KMS-11 (cell line): ENCODE measurements around the gene FAM89A.
"Not testable (repeated sequence)": the region's sequence is repeated elsewhere in the genome, so short reads cannot be mapped to it uniquely, and the experiment has no call there.

Source experiments
- H2AFZ ChIP-seq: fragments of 200-600 bp; sonication (generic); 2 replicates; pipeline ENCODE4 v1.6.1; 2016; ENCODE audit warnings: antibody characterized with exemption, mixed run types, low read depth
- H3K27ac ChIP-seq: fragments of 200-600 bp; sonication (generic); 2 replicates; pipeline ENCODE4 v1.6.1; 2016; ENCODE audit warnings: mild to moderate bottlenecking, mixed run types
- H3K27me3 ChIP-seq: fragments of 200-600 bp; sonication (generic); 2 replicates; pipeline ENCODE4 v1.6.1; 2017; ENCODE audit warnings: mild to moderate bottlenecking, low read depth, mixed run types, moderate library complexity; ENCODE audit not compliant: insufficient read depth
- H3K36me3 ChIP-seq: fragments of 200-600 bp; sonication (generic); 2 replicates; pipeline ENCODE4 v1.6.1; 2017; ENCODE audit warnings: mild to moderate bottlenecking, mixed run types; ENCODE audit not compliant: insufficient read depth
- H3K4me1 ChIP-seq: fragments of 200-600 bp; sonication (generic); 2 replicates; pipeline ENCODE4 v1.6.1; 2016; ENCODE audit warnings: mild to moderate bottlenecking, low read depth, mixed run types; ENCODE audit not compliant: poor library complexity, severe bottlenecking
- H3K4me2 ChIP-seq: fragments of 200-600 bp; sonication (generic); 2 replicates; pipeline ENCODE4 v1.7.0; 2016; ENCODE audit warnings: mild to moderate bottlenecking, mixed run types
- H3K4me3 ChIP-seq: fragments of 200-600 bp; sonication (generic); IDR thresholded peaks from 2 replicates; pipeline ENCODE4 v1.6.1; 2017; ENCODE audit warnings: low read depth, low read length, mixed read lengths; ENCODE audit not compliant: insufficient read depth
- H3K79me2 ChIP-seq: fragments of 200-600 bp; sonication (generic); 2 replicates; pipeline ENCODE4 v1.6.1; 2016; ENCODE audit warnings: low read depth, mixed run types; ENCODE audit not compliant: insufficient read depth
- H3K9ac ChIP-seq: fragments of 200-600 bp; sonication (generic); 2 replicates; pipeline ENCODE4 v1.6.1; 2016; ENCODE audit warnings: mild to moderate bottlenecking, mixed run types
- H4K20me1 ChIP-seq: fragments of 200-600 bp; sonication (generic); 2 replicates; pipeline ENCODE4 v1.6.1; 2016; ENCODE audit warnings: mild to moderate bottlenecking, mixed run types; ENCODE audit not compliant: insufficient read depth
- CTCF ChIP-seq: fragments of 200-600 bp; sonication (generic); conservative IDR thresholded peaks from 2 replicates; pipeline ENCODE4 v1.6.1; 2017; ENCODE audit warnings: low read depth, mild to moderate bottlenecking, antibody characterized with exemption, low read length, moderate library complexity, mixed read lengths

FAM89A gene

GRCh38 chr1:230992100-230992774 lies 47.8 kb downstream of the FAM89A start:
- Histone ChIP-seq H3K4me1 (no peaks in the 10 kb centered on the region), H3K4me2 (no peak overlapping the region), H3K4me3 (no peak overlapping the region), H2AFZ (no peak overlapping the region), H3K27ac (no peak overlapping the region), H3K27me3 (no peaks in the 10 kb centered on the region), H3K36me3 (no peaks in the 10 kb centered on the region; the same call in 1 of the 2 replicates), H3K9ac (no peak overlapping the region), H3K79me2 (peaks cover 4% of the 10 kb centered on the region; the same call in 1 of the 2 replicates), H4K20me1 (no peaks in the 10 kb centered on the region)
- no peak for TF ChIP-seq CTCF

DNA sequence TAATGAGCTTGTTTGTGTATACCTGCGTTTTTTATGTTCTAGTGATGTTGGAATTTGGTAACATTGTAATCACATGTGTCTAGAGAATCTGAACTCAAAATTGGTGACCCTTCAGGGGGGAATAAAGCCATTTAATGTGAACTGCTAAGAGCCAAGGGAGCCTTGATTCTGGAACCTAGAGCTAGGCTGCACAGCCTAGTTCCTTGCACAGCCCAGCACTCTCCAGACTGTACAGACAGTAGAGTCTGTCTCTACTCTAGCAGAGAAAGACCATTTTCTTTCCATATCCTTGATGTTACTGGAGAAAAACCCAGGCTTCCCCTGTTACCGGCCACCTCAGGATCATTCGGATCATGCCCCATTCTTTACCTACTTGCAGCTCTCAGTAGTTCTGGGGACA lies 52.6 kb downstream of the FAM89A start:
- Histone ChIP-seq H2AFZ (no peak overlapping the region), H3K4me1 (no peaks in the 10 kb centered on the region), H3K27me3 (no peaks in the 10 kb centered on the region), H3K27ac (no peak overlapping the region), H3K9ac (no peak overlapping the region), H3K79me2 (peaks cover 4% of the 10 kb centered on the region; the same call in 1 of the 2 replicates), H4K20me1 (no peaks in the 10 kb centered on the region), H3K4me2 (no peak overlapping the region), H3K4me3 (no peak overlapping the region), H3K36me3 (no peaks in the 10 kb centered on the region; the same call in 1 of the 2 replicates)
- TF ChIP-seq CTCF = no peak

DNA sequence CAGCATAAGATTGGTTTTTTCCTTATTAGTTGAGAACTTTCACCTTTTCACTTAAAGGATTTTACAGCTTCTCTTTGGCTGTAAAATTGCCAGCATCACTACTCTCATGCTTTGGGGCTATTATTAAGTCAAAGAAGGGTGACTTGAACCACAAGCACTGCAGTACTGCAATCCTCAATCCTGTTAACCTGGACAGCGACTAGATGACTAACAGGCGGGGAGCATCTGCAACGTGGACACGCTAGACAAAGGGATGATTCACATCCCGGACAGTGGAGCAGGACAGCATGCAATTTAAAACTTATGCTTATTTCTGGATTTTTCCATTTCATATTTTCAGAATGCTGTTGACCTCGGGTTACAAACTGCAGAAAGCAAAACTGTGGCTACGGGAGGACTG lies 53.1 kb downstream of the FAM89A start:
- Histone ChIP-seq H4K20me1 (no peaks in the 10 kb centered on the region), H3K27ac (no peak overlapping the region), H3K9ac (no peak overlapping the region), H3K27me3 (no peaks in the 10 kb centered on the region), H3K36me3 (no peaks in the 10 kb centered on the region), H3K4me3 (no peak overlapping the region), H3K4me2 (no peak overlapping the region), H2AFZ (no peak overlapping the region), H3K79me2 (peaks cover 4% of the 10 kb centered on the region; the same call in 1 of the 2 replicates), H3K4me1 (no peaks in the 10 kb centered on the region)
- no peak for TF ChIP-seq CTCF

DNA sequence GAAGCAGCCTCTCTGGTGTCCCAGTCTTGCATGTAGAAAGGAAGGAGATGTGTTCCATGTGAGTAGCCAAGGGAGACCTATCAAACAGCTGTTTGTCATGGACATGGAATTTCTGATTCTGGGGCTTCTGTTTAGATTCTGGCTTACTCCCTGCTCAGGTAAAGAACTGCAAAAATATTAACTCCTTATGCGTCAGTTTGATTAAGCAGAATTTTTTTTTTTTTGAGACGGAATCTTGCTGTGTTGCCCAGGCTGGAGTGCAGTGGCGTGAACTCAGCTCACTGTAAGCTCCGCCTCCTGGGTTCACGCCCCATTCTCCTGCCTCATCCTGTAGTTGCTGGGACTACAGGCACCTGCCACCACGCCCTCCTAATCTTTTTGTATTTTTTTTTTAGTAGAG lies 54.3 kb downstream of the FAM89A start:
- Histone ChIP-seq H3K79me2 (peaks cover 4% of the 10 kb centered on the region; the same call in 1 of the 2 replicates), H3K4me3 (no peak overlapping the region), H3K4me1 (no peaks in the 10 kb centered on the region), H3K4me2 (no peak overlapping the region), H3K36me3 (no peaks in the 10 kb centered on the region), H3K27ac (no peak overlapping the region), H4K20me1 (no peaks in the 10 kb centered on the region), H3K9ac (no peak overlapping the region), H2AFZ (no peak overlapping the region), H3K27me3 (no peaks in the 10 kb centered on the region)
- TF ChIP-seq CTCF = no peak

DNA sequence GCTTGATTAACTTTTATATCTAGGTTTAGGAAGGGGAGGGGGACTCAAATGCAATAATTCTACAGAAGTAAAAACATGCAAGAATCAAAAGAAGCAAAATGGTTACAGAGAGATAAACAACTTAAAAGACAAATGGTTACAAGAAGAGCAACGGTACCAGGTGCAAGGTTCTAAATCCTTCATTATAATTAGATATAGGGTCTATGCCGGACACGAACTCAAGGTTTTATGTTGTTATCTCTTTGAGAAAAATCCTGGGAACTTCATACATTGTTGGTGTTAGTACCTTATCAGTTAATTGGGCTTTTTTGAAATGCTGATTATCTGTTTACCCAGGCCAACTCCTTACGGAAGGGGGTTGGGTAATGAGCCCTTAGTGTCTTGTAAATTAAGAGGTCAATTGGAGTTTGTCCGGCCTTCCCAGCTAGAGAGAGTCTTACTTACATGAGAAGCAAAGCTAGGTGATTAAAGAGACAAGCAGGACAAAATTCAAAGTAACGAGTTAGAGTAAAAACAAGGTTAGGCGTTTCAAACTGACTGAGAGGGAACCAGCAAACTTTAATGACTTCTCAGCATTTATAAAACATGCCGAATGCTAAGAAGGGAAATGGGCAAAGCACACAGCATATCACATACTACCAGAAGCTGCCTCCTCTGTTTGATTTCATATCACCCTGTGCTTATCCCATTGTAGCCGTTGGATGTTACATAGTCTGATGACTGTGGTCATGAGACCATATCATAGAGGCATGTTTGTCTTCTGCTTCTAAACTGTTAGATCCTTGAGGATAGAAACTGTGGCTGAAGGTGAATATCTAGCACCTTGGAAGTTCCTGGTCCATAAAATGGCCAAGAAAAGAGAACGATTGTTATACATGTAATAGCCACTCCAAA lies 55.2 kb downstream of the FAM89A start:
- H4K20me1 ChIP-seq, H3K36me3 ChIP-seq, H3K79me2 ChIP-seq, H3K4me1 ChIP-seq, H2AFZ ChIP-seq, H3K4me3 ChIP-seq, H3K9ac ChIP-seq, H3K27ac ChIP-seq, H3K27me3 ChIP-seq, H3K4me2 ChIP-seq: not testable (repeated sequence)
